ENCODE measurements around the gene SLIT3. TPM values are rescaled to one million over a fixed set of nuclear protein-coding genes. Genes with fewer than 3 reads are reported as not detected.

SLIT3 gene
- total and polyA plus RNA-seq, 2 donors from 2014 or later = 14.5 to 54.1 TPM

DNA sequence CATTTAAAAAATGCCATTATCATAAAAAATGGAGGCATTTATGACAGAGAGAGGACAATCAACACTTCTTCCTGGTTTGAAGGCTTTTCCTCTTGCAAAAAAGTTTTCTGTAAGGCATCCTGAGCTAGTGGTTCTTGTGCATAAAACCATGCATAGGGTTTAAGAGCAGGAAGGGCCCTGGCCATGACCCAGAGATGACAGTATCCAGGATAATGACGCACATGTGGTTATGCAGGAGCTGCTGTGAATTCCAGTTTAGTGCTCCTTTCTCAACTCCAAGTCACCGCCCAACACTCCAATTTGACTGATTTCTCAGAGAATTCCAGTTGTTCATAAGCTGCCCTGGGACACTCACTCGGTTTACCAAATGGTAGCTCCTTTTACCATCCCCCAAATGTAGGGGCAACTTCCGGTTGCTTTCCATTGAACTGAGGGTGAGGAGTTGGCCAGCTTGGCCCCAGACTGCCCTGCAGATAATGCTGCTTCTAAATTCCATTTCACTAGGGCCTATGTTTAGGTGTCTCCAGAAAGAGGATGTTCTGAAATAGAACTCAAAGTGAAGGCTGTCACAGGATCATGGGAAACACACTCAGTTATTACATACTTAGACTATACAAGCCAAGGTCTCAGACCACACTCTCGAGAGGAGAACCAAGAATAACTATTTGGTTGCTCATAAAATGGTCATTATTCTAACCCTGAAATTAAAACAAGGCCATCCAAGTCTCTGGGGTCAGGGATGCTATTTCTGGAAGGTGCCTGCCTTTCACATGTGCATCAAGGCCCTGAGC is 179.1 kb downstream of the SLIT3 start:
- TF ChIP-seq, protein P1, sequence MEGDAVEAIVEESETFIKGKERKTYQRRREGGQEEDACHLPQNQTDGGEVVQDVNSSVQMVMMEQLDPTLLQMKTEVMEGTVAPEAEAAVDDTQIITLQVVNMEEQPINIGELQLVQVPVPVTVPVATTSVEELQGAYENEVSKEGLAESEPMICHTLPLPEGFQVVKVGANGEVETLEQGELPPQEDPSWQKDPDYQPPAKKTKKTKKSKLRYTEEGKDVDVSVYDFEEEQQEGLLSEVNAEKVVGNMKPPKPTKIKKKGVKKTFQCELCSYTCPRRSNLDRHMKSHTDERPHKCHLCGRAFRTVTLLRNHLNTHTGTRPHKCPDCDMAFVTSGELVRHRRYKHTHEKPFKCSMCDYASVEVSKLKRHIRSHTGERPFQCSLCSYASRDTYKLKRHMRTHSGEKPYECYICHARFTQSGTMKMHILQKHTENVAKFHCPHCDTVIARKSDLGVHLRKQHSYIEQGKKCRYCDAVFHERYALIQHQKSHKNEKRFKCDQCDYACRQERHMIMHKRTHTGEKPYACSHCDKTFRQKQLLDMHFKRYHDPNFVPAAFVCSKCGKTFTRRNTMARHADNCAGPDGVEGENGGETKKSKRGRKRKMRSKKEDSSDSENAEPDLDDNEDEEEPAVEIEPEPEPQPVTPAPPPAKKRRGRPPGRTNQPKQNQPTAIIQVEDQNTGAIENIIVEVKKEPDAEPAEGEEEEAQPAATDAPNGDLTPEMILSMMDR (IDR thresholded peaks at IDR 0.05; ENCODE audit: borderline replicate concordance, extremely low read depth, insufficient read depth) = no peak
- DNase-seq (no peak), FAIRE-seq (no peak)
- Histone ChIP-seq H3K4me1 (ENCODE audit: control insufficient read depth in 2 of 3, insufficient read depth in 2 of 3, low read depth in 1 of 3, low read length in 3 of 3) (peaks cover 0 to 5% (median 5%) of the 10 kb centered on the region in 3 donors), H3K9me3 (ENCODE audit: control insufficient read depth in 2 of 3, insufficient read depth in 1 of 3, low read length in 3 of 3) (no peaks in the 10 kb centered on the region), H3K9ac (ENCODE audit: low read length in 3 of 3) (no peak overlapping the region), H3K36me3 (ENCODE audit: control insufficient read depth in 2 of 3, insufficient read depth in 3 of 3, low read length in 3 of 3) (no peaks in the 10 kb centered on the region), H3K27me3 (ENCODE audit: control insufficient read depth, insufficient read depth, low read length) (no peaks in the 10 kb centered on the region), H3K27ac (ENCODE audit: low read depth in 2 of 2, low read length in 2 of 2) (no peak overlapping the region), H3K4me3 (ENCODE audit: low read length in 3 of 3) (no peak overlapping the region)
- intact Hi-C loops (cut with DNase I) = no loop called here

DNA sequence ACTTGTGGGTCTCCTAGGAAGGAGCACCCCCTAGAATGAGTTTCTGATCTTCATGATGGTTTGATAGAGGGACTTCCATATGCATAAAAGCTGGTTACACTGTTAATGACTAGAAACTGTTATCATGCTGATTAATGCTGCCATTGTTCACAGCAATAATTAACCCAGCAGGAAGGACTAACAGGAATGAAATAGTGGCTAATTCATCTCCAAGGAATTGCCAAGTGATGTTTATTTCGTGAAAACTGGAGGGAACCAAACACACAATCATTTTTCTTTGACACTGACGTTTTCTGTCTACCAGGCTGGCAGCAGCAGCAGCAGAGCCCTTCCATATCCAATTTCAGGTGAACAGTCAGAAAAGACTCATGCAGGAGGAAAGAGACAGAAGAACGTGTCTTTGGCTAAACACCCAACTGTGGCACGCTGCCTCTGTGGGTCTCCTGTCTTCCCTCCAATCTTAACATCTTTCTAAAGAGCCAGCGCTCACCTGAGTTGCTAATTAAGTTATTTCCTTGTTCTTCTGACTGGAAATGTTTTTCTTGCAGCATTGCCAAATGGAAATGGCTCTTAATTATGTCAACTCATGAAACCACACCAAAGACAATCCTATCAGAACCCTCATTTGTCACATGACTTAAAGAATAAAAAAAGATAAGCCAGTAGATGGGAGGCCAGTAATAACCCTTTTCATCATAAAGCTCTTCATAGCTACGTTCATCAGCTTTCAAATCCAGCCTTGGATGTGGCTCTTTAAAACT is 181.5 kb downstream of the SLIT3 start:
- Histone ChIP-seq H3K9ac (ENCODE audit: low read length in 3 of 3) (no peak overlapping the region), H3K9me3 (ENCODE audit: control insufficient read depth in 2 of 3, insufficient read depth in 1 of 3, low read length in 3 of 3) (no peaks in the 10 kb centered on the region), H3K36me3 (ENCODE audit: control insufficient read depth in 2 of 3, insufficient read depth in 3 of 3, low read length in 3 of 3) (no peaks in the 10 kb centered on the region), H3K27ac (ENCODE audit: low read depth in 2 of 2, low read length in 2 of 2) (no peak overlapping the region), H3K27me3 (ENCODE audit: control insufficient read depth, insufficient read depth, low read length) (no peaks in the 10 kb centered on the region), H3K4me3 (ENCODE audit: low read length in 3 of 3) (no peak overlapping the region), H3K4me1 (ENCODE audit: control insufficient read depth in 2 of 3, insufficient read depth in 2 of 3, low read depth in 1 of 3, low read length in 3 of 3) (peaks cover 0 to 5% (median 0%) of the 10 kb centered on the region in 3 donors)
- intact Hi-C loops (cut with DNase I) = no loop called here
- DNase-seq (no peak), FAIRE-seq (no peak)
- TF ChIP-seq, protein P1 (IDR thresholded peaks at IDR 0.05; ENCODE audit: borderline replicate concordance, extremely low read depth, insufficient read depth) = no peak

DNA sequence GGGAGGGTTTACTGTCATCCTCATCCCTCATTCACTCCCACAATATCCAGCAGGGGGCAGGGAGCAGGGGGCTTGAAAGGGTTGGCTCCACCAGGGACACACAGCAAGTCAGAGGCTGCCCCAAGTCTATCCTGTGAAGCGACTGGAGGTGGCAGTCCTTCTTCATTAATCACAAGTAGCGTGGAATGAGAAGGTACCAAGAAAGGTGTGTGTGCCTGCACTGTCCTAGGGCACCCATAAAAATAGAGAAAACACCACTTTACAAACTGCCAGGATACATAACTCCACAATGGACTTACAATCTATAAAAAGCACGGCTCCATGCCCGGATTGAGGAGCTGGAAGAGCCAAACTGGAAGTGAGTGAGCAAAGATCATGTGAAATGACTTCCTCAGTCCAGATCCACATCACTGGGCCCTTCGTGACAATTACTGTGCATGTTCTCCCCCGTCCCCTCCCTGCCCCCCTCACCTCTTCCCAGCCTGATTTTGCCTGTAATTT is 183.9 kb downstream of the SLIT3 start:
- Histone ChIP-seq H3K27me3 (ENCODE audit: control insufficient read depth, insufficient read depth, low read length) (no peaks in the 10 kb centered on the region), H3K4me3 (ENCODE audit: low read length in 3 of 3) (no peak overlapping the region), H3K9ac (ENCODE audit: low read length in 3 of 3) (no peak overlapping the region), H3K4me1 (ENCODE audit: control insufficient read depth in 2 of 3, insufficient read depth in 2 of 3, low read depth in 1 of 3, low read length in 3 of 3) (peaks cover 0 to 5% (median 0%) of the 10 kb centered on the region in 3 donors), H3K9me3 (ENCODE audit: control insufficient read depth in 2 of 3, insufficient read depth in 1 of 3, low read length in 3 of 3) (no peaks in the 10 kb centered on the region), H3K36me3 (ENCODE audit: control insufficient read depth in 2 of 3, insufficient read depth in 3 of 3, low read length in 3 of 3) (no peaks in the 10 kb centered on the region), H3K27ac (ENCODE audit: low read depth in 2 of 2, low read length in 2 of 2) (peak overlapping the region; percentile 29 to 56)
- no peak for FAIRE-seq
- TF ChIP-seq, protein P1 (IDR thresholded peaks at IDR 0.05; ENCODE audit: borderline replicate concordance, extremely low read depth, insufficient read depth) = peak; percentile 3
- peak in 3 of 5 donors; percentile 51 to 54 (median 52) for DNase-seq
- intact Hi-C loops (cut with DNase I) = no loop called here
